Stimulated activated CD4-positive, alpha-beta T cell treated with anti-CD3 and anti-CD28 coated beads, Interleukin-1b, Interleukin-23, amount 100 ng/mL, for 48 hours (primary cell): ENCODE data around the gene RER1.
A peak's percentile ranks its signal among the peaks of the same experiment; 100 is the strongest.

Experiments used
- DNase-seq: peaks from one replicate; pipeline ENCODE4 v3.0.0-alpha.2; 2020

Gene RER1

DNA sequence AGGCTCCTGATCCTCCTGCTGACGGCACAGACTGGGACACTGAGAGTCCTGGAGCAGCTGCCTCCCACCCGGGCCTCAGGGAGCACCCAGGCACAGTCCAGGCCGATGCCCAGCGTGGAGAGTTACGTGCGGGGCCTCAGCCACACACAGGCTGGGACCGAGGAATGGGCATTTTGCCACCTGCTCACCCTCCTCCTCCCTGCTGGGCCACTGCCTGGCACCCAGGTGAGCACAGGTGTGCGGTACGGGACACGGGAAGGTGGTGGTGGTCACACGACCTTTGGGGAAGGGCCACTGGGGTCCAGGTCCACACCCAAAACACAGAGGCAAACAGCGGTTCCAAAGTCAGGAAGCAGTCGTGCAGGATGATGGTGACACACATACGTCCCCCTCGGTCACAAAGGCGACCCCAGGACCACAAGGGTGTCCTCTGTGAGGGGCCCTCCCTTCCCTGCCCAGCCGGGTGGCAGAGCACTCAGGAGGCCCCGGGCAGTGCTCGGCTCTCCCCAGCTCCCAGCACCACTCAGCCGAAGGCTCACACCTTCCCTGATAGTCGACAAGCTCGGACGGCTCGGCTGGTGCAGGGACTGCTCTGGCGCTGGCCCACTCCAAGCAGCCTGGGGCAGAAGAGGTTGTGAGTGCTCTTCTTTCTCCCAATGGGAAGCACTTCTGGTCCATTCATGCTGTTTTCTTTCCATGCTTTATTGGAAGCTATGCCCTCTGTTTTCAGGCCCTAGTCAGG, 14.5 kb upstream of the RER1 start:
- peak; percentile 0 for DNase-seq

DNA sequence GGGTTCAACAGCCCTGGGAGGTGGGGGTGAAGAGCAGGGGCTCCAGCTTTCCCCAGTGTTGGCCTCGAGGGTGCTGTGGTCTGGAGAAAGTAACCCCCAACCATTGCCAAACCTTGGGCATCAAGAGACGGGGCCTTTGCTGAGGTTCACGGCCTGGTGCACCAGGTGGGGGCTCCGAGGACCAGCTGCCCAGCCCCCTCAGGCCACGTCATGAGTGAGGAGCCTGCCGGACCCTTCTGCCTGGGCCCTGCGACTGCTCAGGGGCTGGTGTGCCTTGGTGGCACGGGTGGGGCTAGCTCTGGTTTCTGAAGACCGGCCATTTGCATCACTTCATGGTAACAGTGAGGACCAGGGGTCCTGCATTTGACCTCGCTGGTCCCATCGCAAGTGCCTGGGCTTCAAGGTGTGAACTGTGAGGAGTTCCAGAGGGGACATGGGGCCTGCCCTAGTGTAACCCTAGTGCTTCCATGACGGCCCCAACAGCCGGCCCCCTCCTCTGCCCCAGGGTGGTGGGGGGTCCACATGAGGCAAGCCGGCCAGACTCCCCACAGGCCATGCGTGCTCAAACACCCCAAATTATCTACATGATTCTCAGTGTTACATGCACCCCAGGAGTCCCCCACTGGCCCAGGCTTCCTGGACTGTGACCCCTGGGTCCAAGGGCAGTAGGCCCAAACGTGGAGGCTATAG, 13.7 kb upstream of the RER1 start:
- no peak for DNase-seq

DNA sequence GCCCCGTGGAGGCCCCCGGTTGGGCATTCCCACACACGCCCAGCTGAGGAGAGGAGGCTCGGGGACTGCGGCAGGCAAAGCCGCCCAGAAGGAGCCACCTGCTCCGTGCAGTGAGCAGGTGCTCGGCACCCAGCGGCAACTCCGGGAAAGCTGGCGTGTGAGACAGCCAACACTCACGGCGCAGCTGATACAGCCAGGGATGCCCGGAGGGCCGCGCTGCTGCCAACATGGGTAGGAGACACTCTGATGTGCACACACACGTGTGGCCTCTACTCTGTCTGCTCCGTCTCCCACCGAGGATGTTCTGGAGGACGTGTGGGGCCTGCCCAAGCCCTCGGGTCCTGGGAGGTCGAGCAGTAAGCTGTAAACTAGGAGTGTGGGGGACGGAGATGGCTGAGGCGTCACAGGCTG, 13.2 kb upstream of the RER1 start:
- DNase-seq, result no peak

- DNase-seq, result peak; percentile 0
Observed at GRCh38 chr1:2378956-2379732, 12.5 kb upstream of the RER1 start.

DNA sequence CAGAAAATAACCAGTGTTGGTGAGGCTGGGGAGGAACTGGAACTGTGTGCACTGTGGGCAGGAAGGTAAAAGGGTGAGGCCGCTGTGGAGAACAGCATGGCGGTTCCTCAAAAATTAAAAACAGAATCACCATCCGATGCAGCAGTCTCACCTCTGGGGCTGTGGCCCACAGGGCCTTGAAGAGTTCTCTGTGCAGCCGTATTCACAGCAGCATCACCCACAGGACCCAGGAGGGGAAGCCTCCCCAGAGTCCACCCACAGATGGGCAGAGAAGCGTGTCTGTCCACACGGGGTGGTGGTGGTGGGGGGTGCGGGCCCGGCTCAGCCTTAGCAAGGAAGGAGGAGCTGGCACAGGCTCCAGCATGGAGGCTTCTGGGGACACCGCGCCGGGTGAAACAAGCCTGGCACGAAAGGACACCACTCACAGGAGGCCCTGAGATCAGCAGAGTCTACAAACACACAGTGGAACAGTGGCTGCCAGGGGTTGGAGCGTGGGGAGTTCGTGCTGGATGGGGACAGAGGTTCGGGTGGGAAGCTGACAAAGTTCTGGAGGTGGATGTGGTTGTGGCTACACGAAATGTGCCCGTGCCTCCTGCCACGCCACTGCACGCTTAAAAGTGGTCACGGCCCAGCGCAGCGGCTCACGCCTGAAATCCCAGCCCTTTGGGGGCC, 11.8 kb upstream of the RER1 start:
- DNase-seq, result no peak

DNA sequence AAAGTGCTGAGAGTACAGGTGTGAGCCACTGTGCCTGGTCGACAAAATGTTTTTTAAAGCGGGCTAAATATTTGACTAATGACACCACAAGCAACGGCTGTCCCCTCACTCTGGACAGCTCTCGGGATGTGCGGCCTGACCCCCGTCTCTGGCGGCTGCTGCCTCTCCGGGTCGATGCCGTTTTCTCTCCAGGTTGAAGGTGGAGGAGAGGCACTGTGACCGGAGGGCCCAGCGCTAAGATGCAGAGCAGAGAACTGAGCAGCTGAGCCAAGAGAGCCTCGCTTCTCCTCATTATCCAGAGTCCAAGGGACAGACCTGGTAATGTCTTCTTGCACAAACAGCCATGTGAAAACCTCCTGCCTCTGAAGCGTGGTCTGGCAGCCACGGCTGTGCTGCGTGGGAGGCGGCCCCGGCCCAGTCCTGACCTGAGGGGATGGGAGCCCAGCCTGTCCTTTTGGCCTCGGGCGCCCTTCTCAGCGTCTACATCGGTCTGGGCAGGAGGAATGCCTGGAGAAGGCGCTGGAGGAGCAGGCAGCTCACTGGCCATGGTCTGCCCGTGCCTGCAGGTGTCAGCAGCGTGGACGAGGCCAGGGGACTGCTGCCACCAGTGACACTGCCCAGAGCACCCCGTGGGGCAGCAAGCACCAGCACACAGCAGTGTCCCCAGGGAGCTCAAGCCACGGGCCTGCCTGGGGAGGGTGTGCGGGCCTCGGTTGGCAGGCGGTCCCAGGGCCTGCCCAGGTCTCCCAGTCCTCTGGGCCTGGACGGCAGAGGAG, 10.6 kb upstream of the RER1 start:
- peak; percentile 1 for DNase-seq

- DNase-seq, result peak; percentile 75
Observed at GRCh38 chr1:2381741-2382620, 9.7 kb upstream of the RER1 start.

DNA sequence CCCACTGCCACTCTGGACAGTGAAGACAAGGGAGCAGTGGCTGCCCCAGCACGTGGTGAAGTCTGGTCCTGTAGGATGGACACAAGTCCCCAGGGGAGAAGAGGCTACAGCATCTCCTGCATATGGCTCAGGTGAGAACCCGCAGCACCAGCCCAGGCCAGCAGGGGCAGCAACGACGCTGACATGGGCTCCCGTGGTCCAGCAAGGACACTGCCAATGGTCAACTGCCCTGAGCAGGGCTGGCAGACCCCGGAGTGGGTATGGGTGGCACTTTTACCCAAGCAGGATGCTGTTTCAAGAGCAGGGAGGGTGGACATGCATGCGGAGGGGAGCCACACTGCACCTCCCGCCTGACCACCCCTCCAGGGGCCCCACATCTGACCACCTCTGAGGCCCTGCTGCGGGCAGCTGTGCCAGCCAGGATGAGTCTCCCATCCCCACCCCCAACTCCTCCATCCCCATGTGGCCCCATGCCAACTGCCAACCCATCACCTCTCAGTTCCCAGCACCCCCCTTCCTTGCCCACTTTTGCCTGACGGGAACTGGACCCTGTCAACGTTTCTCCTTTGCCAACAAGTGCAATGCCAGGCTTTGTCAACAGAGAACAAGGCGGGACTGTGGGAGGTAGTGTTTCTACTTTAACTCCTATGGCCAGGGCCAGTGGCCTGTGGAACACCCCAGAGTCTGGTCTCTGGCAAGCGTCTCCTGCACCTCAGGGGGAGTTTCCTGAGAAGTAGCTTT, 8.8 kb upstream of the RER1 start:
- DNase-seq, result peak; percentile 9

GRCh38 chr1:2383576-2383975, 8.1 kb upstream of the RER1 start:
- DNase-seq, result no peak

DNA sequence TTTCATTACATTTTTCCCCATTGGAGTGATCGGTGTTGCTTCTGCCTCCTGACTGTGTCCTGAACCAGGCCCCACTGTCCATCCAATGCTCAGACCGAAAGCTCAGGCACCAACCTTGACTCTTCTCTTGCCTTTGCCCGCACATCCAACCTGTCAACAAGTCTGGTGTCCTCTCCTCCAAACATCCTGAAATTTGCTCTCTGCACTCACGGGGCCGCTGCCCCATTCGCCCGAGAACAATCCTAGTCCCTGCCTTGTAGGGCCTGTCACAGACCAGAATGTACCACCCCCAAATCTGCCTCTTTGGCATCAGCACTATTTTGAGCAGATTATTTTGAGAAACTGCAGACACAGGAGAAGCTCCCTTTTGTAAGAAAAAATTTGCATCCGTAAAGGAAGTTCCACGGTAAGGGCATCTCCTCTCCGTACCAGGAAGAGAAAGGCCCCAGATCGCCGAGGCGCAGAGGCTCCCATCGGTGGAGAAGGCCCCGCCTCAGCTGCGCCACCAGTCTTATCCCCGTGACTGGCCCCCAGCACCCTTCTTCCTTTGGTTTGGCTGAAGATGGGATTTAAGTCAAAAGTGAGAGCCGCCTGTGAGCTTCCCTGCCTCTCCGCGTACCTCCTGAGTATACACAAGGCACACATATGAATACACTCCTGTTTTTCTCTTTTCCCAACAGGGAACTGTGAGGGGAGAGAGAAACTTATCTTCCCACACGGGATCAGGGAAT, 7.3 kb upstream of the RER1 start:
- DNase-seq, result peak; percentile 0

GRCh38 chr1:2384941-2385481, 6.6 kb upstream of the RER1 start:
- DNase-seq, result peak; percentile 0

DNA sequence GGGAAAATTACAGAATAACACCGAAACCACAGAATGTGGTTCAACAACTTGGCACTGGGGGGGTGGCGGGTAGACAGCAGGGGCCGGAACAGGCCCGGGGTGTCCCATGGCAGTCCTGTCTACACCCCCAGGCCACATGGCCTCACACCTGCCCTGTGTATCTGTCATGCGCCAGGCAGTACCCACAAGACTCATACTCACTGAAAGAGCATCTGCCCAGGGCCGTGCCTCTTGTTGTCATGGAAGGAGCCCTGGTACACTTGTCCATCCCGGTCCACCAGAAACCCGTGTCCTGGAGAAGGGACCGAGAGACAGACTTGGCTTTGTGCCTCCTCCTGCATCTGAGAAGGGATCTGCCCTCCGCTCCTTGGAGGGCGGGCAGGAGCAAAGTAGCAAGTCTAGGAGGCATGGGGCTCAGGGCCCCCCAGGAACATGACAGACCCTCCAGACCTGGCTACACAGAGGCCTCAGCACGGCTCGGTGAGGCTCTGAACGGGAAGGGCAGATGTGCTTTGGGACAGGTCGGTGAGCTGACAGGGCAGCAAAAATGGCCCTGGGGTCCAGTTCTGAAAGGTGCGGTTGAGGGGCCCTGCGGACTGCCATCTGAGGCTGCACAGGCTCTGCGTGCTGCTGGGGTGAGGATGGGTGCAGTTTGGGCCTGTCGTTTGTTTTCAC, 5.9 kb upstream of the RER1 start:
- peak; percentile 0 for DNase-seq

- no peak for DNase-seq
Observed at GRCh38 chr1:2386636-2387611, 4.7 kb upstream of the RER1 start.

DNA sequence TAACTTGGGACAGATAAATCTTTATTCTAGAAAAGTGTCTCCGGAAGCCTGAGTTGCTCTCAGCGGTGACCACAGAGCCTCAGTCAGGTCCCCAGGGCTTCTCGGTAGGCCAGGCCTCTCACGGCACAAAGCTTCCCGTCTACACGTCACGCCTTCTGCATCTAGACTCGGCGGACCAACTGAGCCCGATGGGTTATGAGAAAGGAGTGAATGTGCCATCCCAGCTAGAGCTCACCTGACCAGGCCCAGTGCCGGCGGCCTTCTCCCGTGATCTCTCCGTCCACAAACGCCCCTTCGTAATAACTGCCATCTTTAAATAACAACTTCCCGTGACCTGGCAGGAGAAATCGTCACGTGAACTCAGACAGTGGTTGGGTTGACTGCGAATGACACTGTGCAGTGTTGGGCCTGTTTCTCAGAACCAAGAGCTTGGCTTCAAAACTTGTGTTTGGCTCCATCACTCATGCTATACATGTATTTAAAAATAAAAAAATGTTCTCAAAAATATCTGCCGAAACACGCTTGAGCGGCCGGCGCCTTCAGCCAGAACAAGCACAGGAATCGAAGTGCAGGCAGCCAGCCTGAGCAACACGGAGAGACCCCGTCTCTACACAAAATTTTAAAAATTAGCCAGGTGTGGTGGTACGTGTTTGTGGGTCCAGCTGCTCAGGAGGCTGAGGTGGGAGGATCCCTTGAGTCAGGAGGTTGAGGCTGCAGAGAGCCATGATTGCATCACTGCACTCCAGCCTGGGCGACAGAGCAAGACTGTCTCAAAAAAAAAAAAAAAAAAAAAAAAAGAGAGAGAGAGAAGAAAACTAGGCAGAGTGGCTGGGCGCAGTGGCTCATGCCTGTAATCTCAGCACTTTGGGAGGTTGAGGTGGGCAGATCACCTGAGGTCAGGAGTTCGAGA, 3.4 kb upstream of the RER1 start:
- DNase-seq, result no peak

GRCh38 chr1:2389644-2390043, 2.0 kb upstream of the RER1 start:
- no peak for DNase-seq

DNA sequence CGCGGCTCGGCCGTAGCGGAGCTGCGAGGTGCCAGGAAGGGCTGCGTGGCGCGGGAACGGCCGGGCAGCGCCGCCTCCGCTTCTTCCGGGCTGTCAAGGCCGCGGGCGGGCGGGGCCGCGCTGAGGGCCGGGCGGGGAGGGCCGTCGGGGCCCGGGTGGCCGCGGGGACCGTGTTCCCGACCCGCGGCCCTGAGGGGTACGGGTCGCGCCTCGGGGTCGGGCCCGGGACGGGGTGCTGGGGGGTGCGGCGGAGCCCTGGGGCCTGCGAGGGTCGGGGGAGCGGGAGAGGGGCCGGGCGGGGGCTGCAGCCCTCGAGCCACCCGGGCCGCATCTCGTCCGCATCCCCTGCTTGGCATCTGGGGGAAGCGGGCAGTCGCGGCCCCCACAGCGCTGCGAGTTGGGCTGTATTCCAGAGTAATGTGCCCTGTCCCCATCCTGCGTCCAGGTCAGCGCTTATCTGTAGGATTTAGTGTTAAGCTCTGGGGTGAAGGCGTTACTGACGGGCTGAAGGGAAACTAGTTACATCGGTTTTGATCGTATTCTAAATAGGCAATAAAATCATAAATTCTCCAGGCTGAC, 379 bp downstream of the RER1 start:
- DNase-seq, result no peak
